Chondrocyte (in vitro differentiated cells): ENCODE measurements around the gene CEBPB. TPM values are rescaled to one million over a fixed set of nuclear protein-coding genes. Genes with fewer than 3 reads are reported as not detected.

Experiments used
- DNase-seq: peaks from one replicate; pipeline ENCODE4 v3.0.0; 2021; ENCODE audit warnings: mixed read lengths, low spot score
- H3K27ac Mint-ChIP-seq: one replicate; pipeline ENCODE4 v1.8.0; 2021; ENCODE audit warnings: mild to moderate bottlenecking, moderate library complexity, mixed read lengths; ENCODE audit not compliant: unreplicated experiment
- H3K27me3 Mint-ChIP-seq: 2 replicates; pipeline ENCODE4 v1.8.0; 2021; ENCODE audit warnings: low read depth, mixed read lengths
- H3K36me3 Mint-ChIP-seq: 2 replicates; pipeline ENCODE4 v1.8.0; 2021; ENCODE audit warnings: low read depth, mixed read lengths
- H3K4me1 Mint-ChIP-seq: 2 replicates; pipeline ENCODE4 v1.8.0; 2021; ENCODE audit warnings: low read depth, mild to moderate bottlenecking, mixed read lengths
- H3K4me3 Mint-ChIP-seq: one replicate; pipeline ENCODE4 v1.8.0; 2021; ENCODE audit warnings: mild to moderate bottlenecking, moderate library complexity, mixed read lengths; ENCODE audit not compliant: unreplicated experiment
- H3K9me3 Mint-ChIP-seq: 2 replicates; pipeline ENCODE4 v1.8.0; 2021; ENCODE audit warnings: low read depth, mixed read lengths
- total RNA-seq: library from RNA; stranded (reverse); gene quantifications from 3 replicates; pipeline ENCODE4 v1.2.1, GENCODE V29; 2021
- TF ChIP-seq, protein P1 (sequence below): fragments of 200-600 bp; sonication (generic); IDR thresholded peaks from 2 replicates; pipeline ENCODE4 v1.5.0; 2021; ENCODE audit warnings: antibody characterized with exemption, mild to moderate bottlenecking, moderate library complexity

The CEBPB gene
- total RNA-seq, 1 donor from 2014 or later = 81.4 TPM

- DNase-seq = no peak
- Mint-ChIP-seq H3K27ac (no peak overlapping the region), H3K4me1 (peaks cover 21% of the 10 kb centered on the region), H3K36me3 (peaks cover 2% of the 10 kb centered on the region), H3K27me3 (no peaks in the 10 kb centered on the region), H3K9me3 (peaks cover 4% of the 10 kb centered on the region), H3K4me3 (no peak overlapping the region)
- TF ChIP-seq, protein P1, sequence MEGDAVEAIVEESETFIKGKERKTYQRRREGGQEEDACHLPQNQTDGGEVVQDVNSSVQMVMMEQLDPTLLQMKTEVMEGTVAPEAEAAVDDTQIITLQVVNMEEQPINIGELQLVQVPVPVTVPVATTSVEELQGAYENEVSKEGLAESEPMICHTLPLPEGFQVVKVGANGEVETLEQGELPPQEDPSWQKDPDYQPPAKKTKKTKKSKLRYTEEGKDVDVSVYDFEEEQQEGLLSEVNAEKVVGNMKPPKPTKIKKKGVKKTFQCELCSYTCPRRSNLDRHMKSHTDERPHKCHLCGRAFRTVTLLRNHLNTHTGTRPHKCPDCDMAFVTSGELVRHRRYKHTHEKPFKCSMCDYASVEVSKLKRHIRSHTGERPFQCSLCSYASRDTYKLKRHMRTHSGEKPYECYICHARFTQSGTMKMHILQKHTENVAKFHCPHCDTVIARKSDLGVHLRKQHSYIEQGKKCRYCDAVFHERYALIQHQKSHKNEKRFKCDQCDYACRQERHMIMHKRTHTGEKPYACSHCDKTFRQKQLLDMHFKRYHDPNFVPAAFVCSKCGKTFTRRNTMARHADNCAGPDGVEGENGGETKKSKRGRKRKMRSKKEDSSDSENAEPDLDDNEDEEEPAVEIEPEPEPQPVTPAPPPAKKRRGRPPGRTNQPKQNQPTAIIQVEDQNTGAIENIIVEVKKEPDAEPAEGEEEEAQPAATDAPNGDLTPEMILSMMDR = no peak
Observed at GRCh38 chr20:50224052-50224451, 33.4 kb downstream of the CEBPB start.

- Mint-ChIP-seq H3K9me3 (peaks cover 1% of the 10 kb centered on the region), H3K27me3 (no peaks in the 10 kb centered on the region), H3K4me1 (peaks cover 20% of the 10 kb centered on the region), H3K4me3 (no peak overlapping the region), H3K27ac (peak overlapping the region; percentile 76), H3K36me3 (peaks cover 1% of the 10 kb centered on the region)
- TF ChIP-seq, protein P1 = peak; percentile 55
- no peak for DNase-seq
Observed at GRCh38 chr20:50224531-50225255, 34.1 kb downstream of the CEBPB start.

DNA sequence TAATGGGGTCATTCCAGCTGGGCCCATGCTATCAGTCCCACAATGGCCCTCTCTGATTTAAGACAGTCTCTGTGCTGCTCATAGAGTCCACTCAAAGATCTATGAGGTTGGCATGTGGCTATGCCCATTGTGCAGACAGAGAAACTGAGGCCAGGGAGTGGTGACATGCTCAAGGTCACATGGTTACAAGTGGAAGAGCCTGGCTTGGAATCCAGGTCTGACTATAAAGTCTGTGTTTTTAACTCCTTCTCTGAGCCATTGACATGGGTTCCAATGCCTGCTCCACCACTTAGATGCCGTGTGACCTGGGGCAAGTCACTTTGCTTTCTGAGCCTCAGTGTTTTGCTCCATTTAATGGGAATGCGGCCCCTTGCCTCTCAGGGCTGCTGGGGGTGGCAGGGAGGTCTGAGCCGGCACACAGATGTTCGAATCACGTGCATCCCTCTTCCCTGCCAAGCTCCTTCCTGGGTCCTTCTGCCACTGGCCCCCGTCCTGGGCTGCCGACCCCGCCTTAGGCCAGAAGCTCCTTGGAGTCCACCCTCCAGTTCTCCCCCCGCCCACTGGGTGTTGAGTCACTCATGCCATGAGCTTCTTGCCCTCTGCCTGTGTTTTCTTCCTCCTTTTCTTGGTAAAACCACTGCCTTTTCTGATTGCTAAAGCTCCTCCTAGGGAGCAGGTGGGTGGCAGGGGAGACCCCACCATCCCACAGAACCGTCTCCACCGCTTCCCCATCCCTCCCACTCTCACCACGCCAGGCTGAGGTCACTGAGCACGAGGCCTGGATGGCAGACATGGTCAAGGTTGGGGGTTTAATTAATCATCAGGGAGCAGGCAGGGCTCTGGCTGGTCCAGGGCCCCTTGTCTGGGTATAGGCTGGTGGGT is 35.7 kb downstream of the CEBPB start:
- no peak overlapping the region for H3K4me3 Mint-ChIP-seq
- peaks cover 20% of the 10 kb centered on the region for H3K4me1 Mint-ChIP-seq

DNA sequence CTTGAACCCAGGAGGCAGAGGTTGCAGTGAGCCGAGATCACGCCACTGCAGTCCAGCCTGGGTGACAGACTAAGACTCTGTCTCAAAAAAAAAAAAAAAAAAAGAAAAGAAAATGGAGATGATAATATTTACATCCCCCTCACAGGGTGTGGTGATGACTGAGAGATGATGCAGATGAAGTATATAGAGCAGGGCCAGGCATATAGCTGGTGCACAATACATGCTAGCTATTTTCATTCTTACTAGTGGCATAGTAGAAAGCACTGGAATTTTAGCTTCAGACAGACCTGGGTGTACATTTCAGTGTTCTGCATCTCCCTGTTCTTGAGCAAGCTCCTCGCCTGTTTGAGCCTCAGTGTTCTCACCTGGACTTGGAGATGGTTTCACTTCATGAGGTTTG is 36.9 kb downstream of the CEBPB start:
- Mint-ChIP-seq H3K27ac (no peak overlapping the region), H3K4me3 (no peak overlapping the region), H3K36me3 (no peaks in the 10 kb centered on the region), H3K4me1 (peaks cover 20% of the 10 kb centered on the region), H3K9me3 (no peaks in the 10 kb centered on the region), H3K27me3 (no peaks in the 10 kb centered on the region)
- TF ChIP-seq, protein P1 = no peak
- no peak for DNase-seq

More for the DNA sequence above, 35.7 kb downstream of the CEBPB start:
- Mint-ChIP-seq H3K9me3 (no peaks in the 10 kb centered on the region), H3K27me3 (no peaks in the 10 kb centered on the region), H3K36me3 (no peaks in the 10 kb centered on the region), H3K27ac (peak overlapping the region; percentile 45)
- DNase-seq = no peak
- TF ChIP-seq, protein P1 = no peak

- H3K27me3 Mint-ChIP-seq = no peaks in the 10 kb centered on the region
- H3K27ac Mint-ChIP-seq = no peak overlapping the region
- no peak for DNase-seq
- no peaks in the 10 kb centered on the region for H3K36me3 Mint-ChIP-seq
- peaks cover 20% of the 10 kb centered on the region for H3K4me1 Mint-ChIP-seq
- H3K4me3 Mint-ChIP-seq = no peak overlapping the region
- TF ChIP-seq, protein P1 = no peak
- no peaks in the 10 kb centered on the region for H3K9me3 Mint-ChIP-seq
Observed at GRCh38 chr20:50229156-50229607, 38.6 kb downstream of the CEBPB start.
